HEK293 (cell line): ENCODE data around the gene TMEM134.

Experiments used
- CTCF ChIA-PET: fragments of 350-600 bp; formaldehyde crosslinking; extraction: SDS; loops from one replicate; lab custom pipeline; 2021; ENCODE audit warnings: antibody characterized with exemption; lab: Yijun Ruan, JAX
- POLR2A ChIA-PET: fragments of 300-600 bp; formaldehyde crosslinking; extraction: SDS; loops from one replicate; lab custom pipeline; 2020; ENCODE audit warnings: antibody characterized with exemption, inconsistent platforms; lab: Yijun Ruan, JAX
- H3K27ac ChIP-seq: fragments of 200-500 bp; sonication (Bioruptor generic); 2 replicates; pipeline ENCODE4 v1.5.1; 2014; ENCODE audit warnings: low read depth, low read length, control low read depth, inconsistent platforms; ENCODE audit errors: extremely low read depth
- H3K36me3 ChIP-seq, 2 experiments: fragments of 200-500 bp in 1 of 2; sonication (Bioruptor generic) in 1 of 2; 1 replicate in 1 of 2; 2 replicates in 1 of 2; pipeline ENCODE4 v1.5.1; 2014 to 2017; ENCODE audit warnings: inconsistent platforms in 2 of 2, low read length in 2 of 2; ENCODE audit not compliant: control insufficient read depth in 2 of 2, insufficient read depth in 1 of 2
- H3K4me1 ChIP-seq: fragments of 200-500 bp; sonication (Bioruptor generic); 2 replicates; pipeline ENCODE4 v1.5.1; 2014; ENCODE audit warnings: mild to moderate bottlenecking, low read length, inconsistent platforms; ENCODE audit not compliant: control insufficient read depth, insufficient read depth
- H3K4me3 ChIP-seq: 2 replicates; pipeline ENCODE4 v1.5.1; 2011; ENCODE audit warnings: low read depth, mild to moderate bottlenecking, control low read depth, low read length, moderate library complexity
- H3K9me3 ChIP-seq: fragments of 200-500 bp; sonication (Bioruptor generic); 2 replicates; pipeline ENCODE4 v1.5.1; 2014; ENCODE audit warnings: low read depth, low read length, inconsistent platforms; ENCODE audit not compliant: control insufficient read depth, insufficient read depth
- AEBP2 ChIP-seq: fragments of 450-650 bp; formaldehyde crosslinking; IDR thresholded peaks from 2 replicates; pipeline ENCODE4 v1.5.1; 2016; ENCODE audit warnings: missing biosample characterization, missing genetic modification characterization, borderline replicate concordance
- GLI4 ChIP-seq: fragments of 450-650 bp; formaldehyde crosslinking; IDR thresholded peaks from 2 replicates; pipeline ENCODE4 v1.5.1; 2016; ENCODE audit warnings: missing biosample characterization, missing genetic modification characterization
- GLIS2 ChIP-seq: fragments of 450-650 bp; formaldehyde crosslinking; IDR thresholded peaks from 2 replicates; pipeline ENCODE4 v1.5.1; 2016; ENCODE audit warnings: missing biosample characterization, missing genetic modification characterization
- HOXC10 ChIP-seq: sonication (generic); formaldehyde crosslinking; IDR thresholded peaks from 2 replicates; pipeline ENCODE4 v1.8.1; 2023; ENCODE audit warnings: mild to moderate bottlenecking, missing genetic modification reagents
- KLF1 ChIP-seq: fragments of 450-650 bp; formaldehyde crosslinking; IDR thresholded peaks from 2 replicates; pipeline ENCODE4 v1.5.1; 2016; ENCODE audit warnings: missing biosample characterization, missing genetic modification characterization
- KLF17 ChIP-seq: fragments of 450-650 bp; formaldehyde crosslinking; IDR thresholded peaks from 2 replicates; pipeline ENCODE4 v1.5.1; 2016; ENCODE audit warnings: missing biosample characterization, missing genetic modification characterization
- KLF8 ChIP-seq: fragments of 450-650 bp; formaldehyde crosslinking; IDR thresholded peaks from 2 replicates; pipeline ENCODE4 v1.5.1; 2016; ENCODE audit warnings: missing biosample characterization, missing genetic modification characterization
- MZF1 ChIP-seq: fragments of 450-650 bp; formaldehyde crosslinking; IDR thresholded peaks from 2 replicates; pipeline ENCODE4 v1.5.1; 2017; ENCODE audit warnings: missing biosample characterization, missing genetic modification characterization, borderline replicate concordance
- OSR2 ChIP-seq: fragments of 450-650 bp; formaldehyde crosslinking; IDR thresholded peaks from 2 replicates; pipeline ENCODE4 v1.5.1; 2016; ENCODE audit warnings: missing biosample characterization, missing genetic modification characterization
- SP2 ChIP-seq: fragments of 450-650 bp; formaldehyde crosslinking; IDR thresholded peaks from 2 replicates; pipeline ENCODE4 v1.5.1; 2016; ENCODE audit warnings: missing biosample characterization, missing genetic modification characterization
- SP7 ChIP-seq: fragments of 450-650 bp; formaldehyde crosslinking; IDR thresholded peaks from 2 replicates; pipeline ENCODE4 v1.5.1; 2016; ENCODE audit warnings: missing biosample characterization, missing genetic modification characterization
- WT1 ChIP-seq: fragments of 450-650 bp; formaldehyde crosslinking; IDR thresholded peaks from 2 replicates; pipeline ENCODE4 v1.5.1; 2016; ENCODE audit warnings: missing biosample characterization, missing genetic modification characterization
- ZBTB17 ChIP-seq: fragments of 450-650 bp; formaldehyde crosslinking; IDR thresholded peaks from 2 replicates; pipeline ENCODE4 v1.5.1; 2016; ENCODE audit warnings: missing biosample characterization, missing genetic modification characterization
- ZBTB8A ChIP-seq: fragments of 450-650 bp; formaldehyde crosslinking; IDR thresholded peaks from 2 replicates; pipeline ENCODE4 v1.5.1; 2016; ENCODE audit warnings: missing biosample characterization, missing genetic modification characterization
- ZFHX2 ChIP-seq: fragments of 450-650 bp; formaldehyde crosslinking; conservative IDR thresholded peaks from 2 replicates; pipeline ENCODE4 v1.5.1; 2016; ENCODE audit warnings: missing biosample characterization, missing genetic modification characterization
- ZIC2 ChIP-seq: fragments of 450-650 bp; formaldehyde crosslinking; IDR thresholded peaks from 2 replicates; pipeline ENCODE4 v1.5.1; 2016; ENCODE audit warnings: missing biosample characterization, missing genetic modification characterization
- ZNF112 ChIP-seq: fragments of 450-650 bp; formaldehyde crosslinking; IDR thresholded peaks from 2 replicates; pipeline ENCODE4 v1.5.0; 2017; ENCODE audit warnings: missing biosample characterization, missing genetic modification characterization
- ZNF114 ChIP-seq: fragments of 450-650 bp; formaldehyde crosslinking; IDR thresholded peaks from 2 replicates; pipeline ENCODE4 v1.5.0; 2017; ENCODE audit warnings: missing biosample characterization, missing genetic modification characterization
- ZNF138 ChIP-seq: fragments of 450-650 bp; formaldehyde crosslinking; IDR thresholded peaks from 2 replicates; pipeline ENCODE4 v1.5.1; 2016; ENCODE audit warnings: missing biosample characterization, missing genetic modification characterization, borderline replicate concordance
- ZNF26 ChIP-seq: fragments of 450-650 bp; formaldehyde crosslinking; IDR thresholded peaks from 2 replicates; pipeline ENCODE4 v1.5.1; 2016; ENCODE audit warnings: missing biosample characterization, missing genetic modification characterization
- ZNF341 ChIP-seq: fragments of 450-650 bp; formaldehyde crosslinking; IDR thresholded peaks from 2 replicates; pipeline ENCODE4; 2016; ENCODE audit warnings: low read depth, missing biosample characterization, missing genetic modification characterization
- ZNF529 ChIP-seq: fragments of 450-650 bp; formaldehyde crosslinking; IDR thresholded peaks from 2 replicates; pipeline ENCODE4 v1.5.1; 2017; ENCODE audit warnings: missing genetic modification characterization, missing biosample characterization; ENCODE audit not compliant: insufficient replicate concordance
- ZNF561 ChIP-seq: fragments of 450-650 bp; IDR thresholded peaks from 2 replicates; pipeline ENCODE4 v1.5.1; 2018; ENCODE audit warnings: missing biosample characterization, missing genetic modification characterization, borderline replicate concordance
- ZNF600 ChIP-seq: fragments of 450-650 bp; formaldehyde crosslinking; IDR thresholded peaks from 2 replicates; pipeline ENCODE4 v1.5.1; 2016; ENCODE audit warnings: missing biosample characterization, missing genetic modification characterization
- ZNF610 ChIP-seq: fragments of 450-650 bp; formaldehyde crosslinking; IDR thresholded peaks from 2 replicates; pipeline ENCODE4 v1.5.1; 2016; ENCODE audit warnings: missing biosample characterization, missing genetic modification characterization, borderline replicate concordance
- ZNF629 ChIP-seq: fragments of 450-650 bp; formaldehyde crosslinking; IDR thresholded peaks from 2 replicates; pipeline ENCODE4 v1.5.1; 2017; ENCODE audit warnings: missing biosample characterization, missing genetic modification characterization
- ZNF747 ChIP-seq: fragments of 450-650 bp; formaldehyde crosslinking; IDR thresholded peaks from 2 replicates; pipeline ENCODE4 v1.5.1; 2016; ENCODE audit warnings: missing biosample characterization, missing genetic modification characterization
- ZNF776 ChIP-seq: fragments of 450-650 bp; formaldehyde crosslinking; IDR thresholded peaks from 2 replicates; pipeline ENCODE4 v1.5.0; 2017; ENCODE audit warnings: missing biosample characterization, missing genetic modification characterization, borderline replicate concordance
- ZSCAN23 ChIP-seq: fragments of 450-650 bp; formaldehyde crosslinking; IDR thresholded peaks from 2 replicates; pipeline ENCODE4 v1.5.1; 2016; ENCODE audit warnings: missing biosample characterization, missing genetic modification characterization

Gene TMEM134

GRCh38 chr11:67417425-67417824 is 51.6 kb downstream of the TMEM134 start:
- H3K4me3 ChIP-seq, result no peak overlapping the region

GRCh38 chr11:67416416-67417335 is 52.4 kb downstream of the TMEM134 start:
- Histone ChIP-seq H3K4me3 (no peak overlapping the region), H3K9me3 (no peaks in the 10 kb centered on the region), H3K27ac (no peak overlapping the region), H3K4me1 (no peaks in the 10 kb centered on the region; the same call in 1 of the 2 replicates), H3K36me3 (no peaks in the 10 kb centered on the region)
- ChIA-PET CTCF (interaction anchor here (1.4 kb wide), 1 partner anchor 34 kb away, joined by 5 read pairs; no protein-coding TSS in a partner anchor), POLR2A (no interaction called here)
- peak; percentile 19; the same call in 1 of the 2 replicates for TF ChIP-seq GLIS2 (tag by site-specific recombination)
- TF ChIP-seq ZFHX2, result peak; percentile 93
- peak; percentile 27; the same call in 1 of the 2 replicates for TF ChIP-seq SP2 (tag by site-specific recombination)
- TF ChIP-seq HOXC10 (CRISPR knock-in tag), result no peak
- TF ChIP-seq ZNF529, result no peak
- no peak for TF ChIP-seq ZNF776 (tag by site-specific recombination)
- TF ChIP-seq ZNF341 (tag by site-specific recombination), result peak; percentile 57
- no peak for TF ChIP-seq ZNF610
- peak; percentile 59 for TF ChIP-seq KLF1 (tag by site-specific recombination)
- no peak for TF ChIP-seq KLF17 (tag by site-specific recombination)
- TF ChIP-seq AEBP2 (tag by site-specific recombination), result no peak
- TF ChIP-seq ZNF561 (tag by site-specific recombination), result peak; percentile 21; the same call in 1 of the 2 replicates
- TF ChIP-seq KLF8 (tag by site-specific recombination), result 0 out of 2 replicates have a peak, but pooled peaks have one; percentile 16
- no peak for TF ChIP-seq ZNF747 (tag by site-specific recombination)
- TF ChIP-seq ZSCAN23, result no peak
- peak; percentile 90 for TF ChIP-seq ZBTB17
- TF ChIP-seq ZNF112 (tag by site-specific recombination), result no peak
- TF ChIP-seq ZIC2 (tag by site-specific recombination), result peak; percentile 80
- peak; percentile 68; the same call in 1 of the 2 replicates for TF ChIP-seq OSR2 (tag by site-specific recombination)
- TF ChIP-seq ZNF26 (tag by site-specific recombination), result no peak
- TF ChIP-seq ZNF114 (tag by site-specific recombination), result no peak
- peak; percentile 33; the same call in 1 of the 2 replicates for TF ChIP-seq ZBTB8A
- no peak for TF ChIP-seq GLI4 (tag by site-specific recombination)
- TF ChIP-seq MZF1 (tag by site-specific recombination), result no peak
- TF ChIP-seq ZNF600 (tag by site-specific recombination), result 0 out of 2 replicates have a peak, but pooled peaks have one; percentile 29
- 0 out of 2 replicates have a peak, but pooled peaks have one; percentile 36 for TF ChIP-seq ZNF629 (tag by site-specific recombination)
- TF ChIP-seq ZNF138 (tag by site-specific recombination), result no peak

More at GRCh38 chr11:67417425-67417824, 51.6 kb downstream of the TMEM134 start:
- Histone ChIP-seq H3K27ac (no peak overlapping the region), H3K36me3 (no peaks in the 10 kb centered on the region), H3K9me3 (no peaks in the 10 kb centered on the region), H3K4me1 (no peaks in the 10 kb centered on the region; the same call in 1 of the 2 replicates)
- POLR2A ChIA-PET, result interaction anchor here (2.0 to 4.4 kb wide), 2 partner anchors 15 to 26 kb away, joined by 7 to 25 read pairs; partner anchors contain the start of genes CORO1B and PPP1CA
- CTCF ChIA-PET, result interaction anchor here (1.4 to 1.9 kb wide), 2 partner anchors 16 to 35 kb away, joined by 5 to 8 read pairs; partner anchors contain the start of gene PPP1CA
- TF ChIP-seq ZNF776 (tag by site-specific recombination) (no peak), SP7 (tag by site-specific recombination) (no peak), SP2 (tag by site-specific recombination) (no peak), ZFHX2 (peak; percentile 83), WT1 (tag by site-specific recombination) (no peak)
